Measurements from ENCODE around the gene DCANP1.

DCANP1 gene

GRCh38 chr5:135491552-135492318 lies 44.6 kb upstream of the DCANP1 start:
- H4K8ac ChIP-seq (ENCODE audit: low read depth, low read length): no peak overlapping the region
- H3K79me2 ChIP-seq (ENCODE audit: control insufficient read depth, insufficient read depth, low read length): no peaks in the 10 kb centered on the region
- no CpG with 5 or more reads among the region's 40 CpGs for WGBS (ENCODE audit: extremely low coverage, insufficient coverage, low lambda C conversion rate)
- H3K36me3 ChIP-seq (ENCODE audit: control insufficient read depth, insufficient read depth, low read length): no peaks in the 10 kb centered on the region
- no peak overlapping the region for H3K56ac ChIP-seq (ENCODE audit: low read length)
- H3K27ac ChIP-seq (ENCODE audit: low read depth, low read length): no peak overlapping the region
- DNase-seq: peak; percentile 58
- H3K23ac ChIP-seq (ENCODE audit: low read length): peak overlapping the region; percentile 4
- no peak overlapping the region for H2BK120ac ChIP-seq (ENCODE audit: low read depth, low read length)
- H4K5ac ChIP-seq (ENCODE audit: low read length): no peak overlapping the region
- H3K79me1 ChIP-seq (ENCODE audit: low read length): no peaks in the 10 kb centered on the region
- H3K18ac ChIP-seq (ENCODE audit: low read length): no peak overlapping the region
- H3K4me2 ChIP-seq (ENCODE audit: low read length): no peak overlapping the region
- H2AK5ac ChIP-seq (ENCODE audit: low read length): no peak overlapping the region
- H3K4me1 ChIP-seq (ENCODE audit: control insufficient read depth, low read depth, low read length): no peaks in the 10 kb centered on the region
- no peak overlapping the region for H3K4ac ChIP-seq (ENCODE audit: low read depth, low read length)
- H3K4me3 ChIP-seq (ENCODE audit: low read length): no peak overlapping the region
- H3K27me3 ChIP-seq (ENCODE audit: insufficient read depth, low read length, poor library complexity): peaks cover 73% of the 10 kb centered on the region
- H3K9ac ChIP-seq (ENCODE audit: low read length): no peak overlapping the region
- H2BK5ac ChIP-seq (ENCODE audit: low read length): no peak overlapping the region
- H2BK15ac ChIP-seq (replicated peaks; ENCODE audit: low read depth): no peak overlapping the region

- H2BK120ac ChIP-seq (ENCODE audit: low read depth, low read length): no peak overlapping the region
- H3K4me3 ChIP-seq (ENCODE audit: low read length): no peak overlapping the region
- no peak overlapping the region for H4K8ac ChIP-seq (ENCODE audit: low read depth, low read length)
- no peak overlapping the region for H2BK5ac ChIP-seq (ENCODE audit: low read length)
- H2AK5ac ChIP-seq (ENCODE audit: low read length): no peak overlapping the region
- H3K56ac ChIP-seq (ENCODE audit: low read length): no peak overlapping the region
- DNase-seq: no peak
- no peak overlapping the region for H3K4me2 ChIP-seq (ENCODE audit: low read length)
- no peak overlapping the region for H3K4ac ChIP-seq (ENCODE audit: low read depth, low read length)
- peaks cover 77% of the 10 kb centered on the region for H3K27me3 ChIP-seq (ENCODE audit: insufficient read depth, low read length, poor library complexity)
- no peaks in the 10 kb centered on the region for H3K79me1 ChIP-seq (ENCODE audit: low read length)
- H3K4me1 ChIP-seq (ENCODE audit: control insufficient read depth, low read depth, low read length): no peaks in the 10 kb centered on the region
- H3K23ac ChIP-seq (ENCODE audit: low read length): no peak overlapping the region
- no peak overlapping the region for H4K5ac ChIP-seq (ENCODE audit: low read length)
- H2BK15ac ChIP-seq (replicated peaks; ENCODE audit: low read depth): no peak overlapping the region
- no peak overlapping the region for H3K18ac ChIP-seq (ENCODE audit: low read length)
- H3K79me2 ChIP-seq (ENCODE audit: control insufficient read depth, insufficient read depth, low read length): no peaks in the 10 kb centered on the region
- H3K36me3 ChIP-seq (ENCODE audit: control insufficient read depth, insufficient read depth, low read length): no peaks in the 10 kb centered on the region
- WGBS (ENCODE audit: extremely low coverage, insufficient coverage, low lambda C conversion rate): no CpG with 5 or more reads among the region's 14 CpGs
- no peak overlapping the region for H3K27ac ChIP-seq (ENCODE audit: low read depth, low read length)
- H3K9ac ChIP-seq (ENCODE audit: low read length): no peak overlapping the region
Measured at GRCh38 chr5:135491038-135491551, 43.9 kb upstream of the DCANP1 start.

DNA sequence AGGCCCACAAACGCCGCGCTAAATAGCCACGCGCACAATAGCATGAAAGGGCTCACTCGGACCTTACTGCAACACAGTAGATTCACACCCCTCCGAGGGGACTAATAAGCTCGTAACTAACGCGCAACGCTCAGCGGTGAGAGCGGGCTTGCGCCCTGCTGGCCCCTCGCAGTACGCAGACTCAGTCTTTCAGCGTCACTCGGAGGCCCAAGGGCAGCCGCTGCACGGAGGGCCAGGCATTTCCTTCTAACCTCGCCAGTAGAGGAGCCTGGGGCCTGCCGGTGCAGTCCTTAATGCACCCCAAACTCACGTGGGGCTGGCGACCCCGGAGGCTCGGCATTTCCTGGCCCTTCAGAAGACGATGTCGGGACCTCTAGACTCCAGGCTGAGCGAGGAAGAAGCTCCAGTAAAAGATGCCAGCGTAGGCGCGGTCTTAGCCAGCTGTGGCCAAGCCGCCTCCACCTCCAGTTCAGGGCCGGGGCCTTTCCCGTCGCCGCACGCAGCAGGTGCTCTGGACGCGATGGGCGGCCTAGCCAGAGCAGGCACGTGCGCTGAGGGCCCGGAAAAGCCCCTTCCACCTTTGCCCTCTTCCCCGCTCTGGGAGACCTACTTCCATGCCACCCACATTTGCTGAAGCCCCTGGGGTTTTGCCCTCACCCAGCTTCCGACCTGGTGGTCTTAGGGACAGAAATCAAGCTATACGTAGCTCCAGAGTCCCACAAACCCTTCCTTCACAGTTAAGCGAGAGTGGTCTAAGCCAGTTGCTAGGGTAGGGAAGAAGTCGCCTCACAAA lies 43.3 kb upstream of the DCANP1 start:
- peaks cover 82% of the 10 kb centered on the region for H3K27me3 ChIP-seq (ENCODE audit: insufficient read depth, low read length, poor library complexity)

GRCh38 chr5:135489466-135490244 lies 42.5 kb upstream of the DCANP1 start:
- Histone ChIP-seq H4K5ac (ENCODE audit: low read length) (no peak overlapping the region), H3K4me3 (ENCODE audit: low read length) (no peak overlapping the region), H2BK5ac (ENCODE audit: low read length) (no peak overlapping the region), H3K27ac (ENCODE audit: low read depth, low read length) (no peak overlapping the region), H3K4me1 (ENCODE audit: control insufficient read depth, low read depth, low read length) (no peaks in the 10 kb centered on the region), H2AK5ac (ENCODE audit: low read length) (no peak overlapping the region), H3K79me2 (ENCODE audit: control insufficient read depth, insufficient read depth, low read length) (no peaks in the 10 kb centered on the region), H3K36me3 (ENCODE audit: control insufficient read depth, insufficient read depth, low read length) (no peaks in the 10 kb centered on the region), H3K4me2 (ENCODE audit: low read length) (no peak overlapping the region), H3K27me3 (ENCODE audit: insufficient read depth, low read length, poor library complexity) (peaks cover 80% of the 10 kb centered on the region), H3K23ac (ENCODE audit: low read length) (no peak overlapping the region), H4K8ac (ENCODE audit: low read depth, low read length) (no peak overlapping the region), H2BK15ac (replicated peaks; ENCODE audit: low read depth) (no peak overlapping the region), H3K9ac (ENCODE audit: low read length) (no peak overlapping the region), H3K18ac (ENCODE audit: low read length) (no peak overlapping the region), H3K79me1 (ENCODE audit: low read length) (no peaks in the 10 kb centered on the region), H2BK120ac (ENCODE audit: low read depth, low read length) (no peak overlapping the region), H3K4ac (ENCODE audit: low read depth, low read length) (no peak overlapping the region), H3K56ac (ENCODE audit: low read length) (no peak overlapping the region)
- WGBS (ENCODE audit: extremely low coverage, insufficient coverage, low lambda C conversion rate): no CpG with 5 or more reads among the region's 53 CpGs
- DNase-seq: no peak

More for the DNA sequence above, 43.3 kb upstream of the DCANP1 start:
- Histone ChIP-seq H2BK15ac (replicated peaks; ENCODE audit: low read depth) (no peak overlapping the region), H3K4ac (ENCODE audit: low read depth, low read length) (no peak overlapping the region), H3K23ac (ENCODE audit: low read length) (no peak overlapping the region), H3K9ac (ENCODE audit: low read length) (no peak overlapping the region), H3K79me1 (ENCODE audit: low read length) (no peaks in the 10 kb centered on the region), H3K4me1 (ENCODE audit: control insufficient read depth, low read depth, low read length) (no peaks in the 10 kb centered on the region), H3K18ac (ENCODE audit: low read length) (no peak overlapping the region), H3K56ac (ENCODE audit: low read length) (no peak overlapping the region), H4K8ac (ENCODE audit: low read depth, low read length) (no peak overlapping the region), H3K36me3 (ENCODE audit: control insufficient read depth, insufficient read depth, low read length) (no peaks in the 10 kb centered on the region), H2AK5ac (ENCODE audit: low read length) (no peak overlapping the region), H3K4me3 (ENCODE audit: low read length) (no peak overlapping the region), H2BK5ac (ENCODE audit: low read length) (no peak overlapping the region), H3K4me2 (ENCODE audit: low read length) (no peak overlapping the region), H4K5ac (ENCODE audit: low read length) (no peak overlapping the region), H3K27ac (ENCODE audit: low read depth, low read length) (no peak overlapping the region), H3K79me2 (ENCODE audit: control insufficient read depth, insufficient read depth, low read length) (no peaks in the 10 kb centered on the region), H2BK120ac (ENCODE audit: low read depth, low read length) (no peak overlapping the region)
- no CpG with 5 or more reads among the region's 49 CpGs for WGBS (ENCODE audit: extremely low coverage, insufficient coverage, low lambda C conversion rate)
- no peak for DNase-seq

DNA sequence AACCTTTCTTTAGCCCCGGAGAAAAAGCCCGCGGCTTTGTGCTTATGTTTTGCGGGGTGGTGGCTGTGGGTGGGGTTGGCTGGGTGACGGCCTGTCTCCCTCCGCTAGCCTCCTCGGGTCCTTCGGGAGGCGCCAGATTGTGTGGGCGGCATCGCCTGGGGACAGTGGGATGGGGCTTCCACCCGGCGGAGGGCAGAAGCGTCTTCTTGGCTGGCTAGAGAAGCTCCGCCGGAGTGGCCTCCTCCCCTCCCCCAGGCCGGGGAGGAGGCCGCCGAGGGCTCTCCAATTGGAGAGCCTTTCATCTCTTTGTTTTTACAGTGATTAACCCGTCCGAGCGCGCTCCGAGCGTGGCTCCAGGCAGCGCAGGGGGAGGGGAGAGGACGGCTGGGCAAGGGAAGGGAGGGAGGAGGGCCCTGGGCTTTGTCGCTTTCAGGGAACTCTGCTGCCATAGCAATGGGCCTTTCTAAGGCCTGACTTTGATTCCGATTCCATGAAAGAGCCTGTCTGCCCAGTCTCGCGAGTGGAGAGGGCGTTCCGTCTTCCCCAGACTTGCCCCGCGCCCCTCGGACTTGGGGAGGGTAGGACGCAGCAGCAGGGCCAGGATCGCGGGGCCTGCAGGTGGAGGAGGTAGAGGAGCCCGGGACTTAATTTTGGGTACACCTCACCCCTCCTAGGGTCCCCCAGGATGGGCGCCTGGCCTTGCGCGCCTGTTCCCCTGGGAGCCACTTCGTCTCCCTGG lies 41.7 kb upstream of the DCANP1 start:
- Histone ChIP-seq H3K27me3 (ENCODE audit: insufficient read depth, low read length, poor library complexity) (peaks cover 76% of the 10 kb centered on the region), H2AK5ac (ENCODE audit: low read length) (no peak overlapping the region), H3K79me2 (ENCODE audit: control insufficient read depth, insufficient read depth, low read length) (no peaks in the 10 kb centered on the region), H3K4me2 (ENCODE audit: low read length) (peak overlapping the region; percentile 29), H3K18ac (ENCODE audit: low read length) (no peak overlapping the region), H3K56ac (ENCODE audit: low read length) (no peak overlapping the region), H3K4me1 (ENCODE audit: control insufficient read depth, low read depth, low read length) (no peaks in the 10 kb centered on the region), H3K27ac (ENCODE audit: low read depth, low read length) (no peak overlapping the region), H2BK5ac (ENCODE audit: low read length) (no peak overlapping the region), H3K79me1 (ENCODE audit: low read length) (no peaks in the 10 kb centered on the region), H3K23ac (ENCODE audit: low read length) (no peak overlapping the region), H3K36me3 (ENCODE audit: control insufficient read depth, insufficient read depth, low read length) (no peaks in the 10 kb centered on the region), H4K5ac (ENCODE audit: low read length) (no peak overlapping the region), H3K4me3 (ENCODE audit: low read length) (no peak overlapping the region), H4K8ac (ENCODE audit: low read depth, low read length) (no peak overlapping the region), H2BK15ac (replicated peaks; ENCODE audit: low read depth) (no peak overlapping the region), H2BK120ac (ENCODE audit: low read depth, low read length) (no peak overlapping the region), H3K4ac (ENCODE audit: low read depth, low read length) (no peak overlapping the region), H3K9ac (ENCODE audit: low read length) (no peak overlapping the region)
- peak; percentile 91 for DNase-seq
- no CpG with 5 or more reads among the region's 44 CpGs for WGBS (ENCODE audit: extremely low coverage, insufficient coverage, low lambda C conversion rate)

Measured in mesendoderm (in vitro differentiated cells).